Activated T-cell treated with anti-CD3 and anti-CD28 coated beads for 4 hours (primary cell): ENCODE data around the gene NFYA.
"Not testable (repeated sequence)": the region's sequence is repeated elsewhere in the genome, so short reads cannot be mapped to it uniquely, and the experiment has no call there.

Experiments
- DNase-seq: peaks from one replicate; pipeline ENCODE4 v3.0.0-alpha.2; 2020

NFYA gene

GRCh38 chr6:41073968-41074691, 1.4 kb downstream of the NFYA start:
- no peak for DNase-seq

DNA sequence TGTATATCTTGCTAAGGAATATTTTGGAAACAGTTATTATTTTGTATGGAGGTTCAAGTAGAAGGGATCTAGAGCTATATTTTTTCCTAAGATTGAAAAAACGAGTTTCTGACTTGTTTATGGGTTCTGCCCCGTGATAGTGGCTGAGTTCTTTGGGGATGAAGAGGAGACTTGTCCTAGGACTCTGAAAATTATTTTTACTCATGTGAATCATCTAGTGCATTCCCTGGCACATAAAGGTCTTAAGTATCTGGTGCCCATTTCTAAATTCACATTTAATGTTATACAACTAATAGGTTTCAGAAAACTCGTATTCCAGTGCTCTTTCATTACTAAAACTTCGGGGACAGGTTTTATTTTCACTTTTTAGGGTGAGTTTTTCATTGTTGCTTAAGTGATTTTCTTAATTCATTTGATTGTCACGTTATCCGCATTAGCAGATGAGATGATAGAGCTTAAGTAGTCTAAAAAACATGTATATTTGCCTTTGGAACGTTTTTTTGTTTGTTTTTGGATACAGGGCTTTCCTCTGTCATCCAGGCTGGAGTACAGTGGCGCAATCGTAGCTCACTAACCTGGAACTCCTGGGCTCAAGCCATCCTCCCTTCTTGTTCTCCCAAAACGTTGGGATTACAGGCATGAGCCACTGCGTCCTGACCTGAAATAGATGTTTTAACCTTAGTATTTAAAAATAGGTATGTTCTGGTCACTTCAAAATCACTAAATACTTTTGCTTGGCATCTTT, 2.1 kb downstream of the NFYA start:
- no peak for DNase-seq

DNA sequence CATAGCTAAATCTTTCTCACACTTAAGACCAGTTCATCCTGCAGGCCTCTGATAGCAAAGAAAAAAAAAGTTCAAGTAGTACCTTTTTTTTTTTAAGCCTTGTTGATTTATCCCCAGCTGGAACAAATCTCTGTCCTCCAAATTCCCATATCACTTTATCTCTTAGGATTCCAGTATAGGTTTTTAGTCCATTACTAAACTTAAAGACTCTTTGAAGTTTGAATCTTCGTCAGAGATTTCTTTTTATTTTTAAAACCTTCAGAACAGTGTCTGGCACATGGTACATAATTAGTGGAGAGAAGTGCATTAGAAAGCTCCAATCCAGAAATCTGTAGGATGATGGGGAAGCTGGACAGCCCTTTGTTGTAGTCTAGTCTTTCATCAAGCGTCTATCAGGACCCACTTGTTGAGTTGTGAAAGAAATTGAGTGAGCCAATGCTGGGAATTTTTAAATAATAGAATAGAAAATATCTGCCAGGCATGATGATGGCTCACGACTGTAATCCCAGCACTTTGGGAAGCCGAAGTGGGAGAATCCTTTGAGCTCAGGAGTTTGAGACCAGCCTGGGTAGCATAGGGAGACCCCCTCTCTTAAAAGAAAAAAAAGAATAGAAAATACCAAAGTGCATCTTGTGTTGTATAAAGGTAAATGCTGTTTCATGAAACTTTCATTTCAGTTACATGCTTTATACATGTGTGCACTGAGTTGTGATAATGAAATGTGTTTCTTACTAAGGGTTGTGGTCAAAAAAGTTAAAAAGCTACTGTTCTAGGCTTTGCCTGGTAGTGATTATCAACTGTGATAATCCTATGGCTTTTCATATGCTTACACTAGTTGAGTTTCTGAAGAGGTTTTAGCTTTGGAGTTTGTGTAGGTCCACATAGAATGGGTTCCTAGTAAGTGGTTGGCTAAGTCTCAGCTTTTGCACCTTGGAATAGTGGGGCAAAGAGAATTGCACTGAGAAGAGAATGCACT, 3.2 kb downstream of the NFYA start:
- no peak for DNase-seq

DNA sequence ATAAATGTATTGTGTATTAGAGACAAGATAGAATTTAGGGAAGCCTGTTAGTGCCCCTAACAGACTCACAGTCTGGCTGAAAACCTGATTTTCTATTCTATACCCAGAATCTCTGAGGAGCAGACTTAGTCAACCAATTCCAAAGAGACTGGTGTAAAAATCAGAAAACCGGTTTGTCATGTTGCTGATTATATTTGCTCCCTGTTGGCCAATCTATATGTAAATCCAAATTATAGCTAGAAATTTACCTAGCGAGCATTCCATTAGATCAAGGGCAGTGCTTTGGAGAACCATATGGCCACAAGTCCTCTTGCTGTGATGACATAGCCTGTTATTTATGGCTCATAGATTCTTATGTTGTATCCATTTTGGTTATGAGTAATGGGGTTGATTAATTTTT, 4.8 kb downstream of the NFYA start:
- no peak for DNase-seq

GRCh38 chr6:41078101-41078500, 5.3 kb downstream of the NFYA start:
- DNase-seq = no peak

GRCh38 chr6:41079080-41079479, 6.3 kb downstream of the NFYA start:
- DNase-seq = no peak

DNA sequence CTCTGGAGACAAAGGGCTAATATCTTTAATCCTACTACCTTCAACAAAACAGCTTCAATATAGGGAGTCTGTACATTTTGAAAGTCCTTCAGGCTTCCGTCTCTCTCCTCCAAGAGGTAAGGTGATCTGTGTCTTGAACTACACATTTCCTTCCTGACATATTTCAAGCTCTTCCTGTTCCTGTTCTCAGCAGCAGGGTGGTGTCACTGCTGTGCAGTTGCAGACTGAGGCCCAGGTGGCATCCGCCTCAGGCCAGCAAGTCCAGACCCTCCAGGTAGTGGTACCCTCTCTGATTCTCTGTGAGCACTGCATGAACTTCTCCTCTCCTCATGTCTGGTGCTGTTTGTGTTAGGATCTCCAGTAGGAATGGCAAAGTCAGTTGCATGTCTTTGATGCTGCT, 7.8 kb downstream of the NFYA start:
- DNase-seq = no peak

DNA sequence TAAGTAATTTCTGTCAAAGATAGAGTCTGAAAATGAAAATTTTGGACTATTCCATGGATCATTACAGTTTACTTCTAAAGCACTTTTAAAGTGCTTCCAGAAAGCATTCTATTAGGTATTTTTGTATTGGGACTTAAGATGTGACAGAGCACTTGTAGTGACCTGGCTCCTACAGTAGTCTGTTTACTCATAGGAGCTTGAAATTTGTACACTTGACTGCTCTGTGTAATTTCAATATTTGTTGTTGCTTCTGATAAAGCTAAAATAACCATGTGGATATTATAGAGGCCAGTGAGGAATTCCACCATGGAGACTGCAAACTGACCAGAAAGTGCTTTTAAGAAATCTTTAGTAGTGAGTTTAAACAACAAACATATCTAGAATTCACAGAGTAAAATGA, 10.3 kb downstream of the NFYA start:
- DNase-seq = no peak

GRCh38 chr6:41085182-41085581, 12.4 kb downstream of the NFYA start:
- no peak for DNase-seq

DNA sequence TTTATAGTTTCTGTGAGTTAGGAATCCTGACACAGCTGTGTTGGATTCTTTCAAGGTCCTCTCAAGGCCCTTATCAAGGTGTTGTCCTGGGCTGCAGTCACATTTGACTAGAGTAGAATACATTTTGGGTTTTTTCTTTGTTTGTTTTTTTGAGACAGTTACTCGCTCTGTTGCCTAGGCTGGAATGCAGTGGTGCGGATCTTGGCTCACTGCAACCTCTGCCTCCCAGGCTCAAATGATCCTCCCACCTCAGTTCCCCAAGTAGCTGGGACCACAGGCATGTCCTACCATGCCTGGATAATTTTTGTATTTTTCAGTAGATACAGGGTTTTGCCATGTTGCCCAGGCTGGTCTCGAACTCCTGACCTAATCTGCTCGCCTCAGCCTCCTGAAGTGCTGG, 15.7 kb downstream of the NFYA start:
- no peak for DNase-seq

DNA sequence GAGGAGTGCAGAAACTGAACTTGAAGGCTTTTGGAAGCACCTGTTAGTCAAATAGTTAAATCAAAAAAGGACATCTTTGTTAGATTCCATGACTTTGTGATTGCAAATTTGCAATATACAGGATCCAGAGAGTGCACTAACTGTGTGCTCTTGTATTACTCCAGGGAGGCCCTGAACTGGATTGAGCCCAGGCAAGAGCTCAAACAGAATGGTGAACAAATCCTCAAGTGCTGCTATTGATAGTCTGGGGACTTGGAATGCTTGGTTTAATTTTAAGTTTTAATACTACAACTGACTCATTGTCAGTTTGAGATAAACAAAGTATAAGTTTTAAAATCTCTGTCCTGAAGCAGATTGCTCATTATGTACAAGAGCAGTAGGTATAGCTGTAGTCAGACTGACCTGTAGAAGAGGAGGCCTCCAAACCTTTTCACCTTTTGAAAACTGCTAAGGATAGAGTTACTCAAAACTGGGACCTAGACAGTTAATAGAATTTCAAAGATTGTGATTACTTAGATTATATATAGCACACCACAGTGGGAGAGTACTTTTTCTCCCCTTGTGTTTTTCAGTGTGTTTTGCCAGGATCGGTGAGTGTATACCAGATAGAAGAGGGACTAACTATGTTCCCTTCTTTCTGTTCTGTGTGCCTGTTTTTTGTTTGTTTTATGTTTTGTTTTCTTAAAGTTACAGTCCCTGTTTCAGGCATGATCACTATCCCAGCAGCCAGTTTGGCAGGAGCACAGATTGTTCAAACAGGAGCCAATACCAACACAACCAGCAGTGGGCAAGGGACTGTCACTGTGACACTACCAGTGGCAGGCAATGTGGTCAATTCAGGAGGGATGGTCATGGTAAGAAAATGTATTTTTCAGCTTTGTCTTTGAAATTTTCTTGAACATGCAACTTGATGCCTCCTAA, 18.3 kb downstream of the NFYA start:
- no peak for DNase-seq

DNA sequence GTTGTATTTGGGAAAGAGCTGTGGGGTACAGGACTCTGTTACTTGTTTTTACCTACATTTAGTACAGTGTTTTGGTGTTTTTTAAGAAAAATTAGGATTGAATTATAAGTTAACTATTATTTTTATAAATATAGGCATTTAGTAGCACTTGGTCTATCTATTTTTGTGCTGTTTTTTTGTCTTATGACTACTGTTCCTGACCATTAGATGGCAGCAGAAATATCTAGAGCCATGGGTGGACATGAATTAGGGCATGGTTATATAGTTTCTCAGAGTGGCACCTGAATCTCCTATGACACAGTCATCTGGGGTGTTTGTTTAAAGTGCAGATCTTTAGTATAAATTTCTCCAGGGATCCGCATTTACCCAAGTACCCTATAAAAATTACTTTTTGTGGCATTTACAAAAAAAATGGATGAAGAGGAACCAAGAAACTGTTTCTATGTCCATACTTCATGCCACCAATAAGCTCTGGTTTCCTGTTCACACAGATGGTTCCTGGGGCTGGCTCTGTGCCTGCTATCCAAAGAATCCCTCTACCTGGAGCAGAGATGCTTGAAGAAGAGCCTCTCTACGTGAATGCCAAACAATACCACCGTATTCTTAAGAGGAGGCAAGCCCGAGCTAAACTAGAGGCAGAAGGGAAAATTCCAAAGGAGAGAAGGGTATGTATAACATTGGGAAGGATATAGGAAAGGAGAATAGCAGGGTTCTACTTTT, 19.8 kb downstream of the NFYA start:
- DNase-seq = no peak

GRCh38 chr6:41093729-41094128, 21.0 kb downstream of the NFYA start:
- DNase-seq = no peak

- no peak for DNase-seq
These were observed 24.8 kb downstream of the NFYA start for GRCh38 chr6:41097467-41098090.

GRCh38 chr6:41098366-41098765, 25.6 kb downstream of the NFYA start:
- no peak for DNase-seq

DNA sequence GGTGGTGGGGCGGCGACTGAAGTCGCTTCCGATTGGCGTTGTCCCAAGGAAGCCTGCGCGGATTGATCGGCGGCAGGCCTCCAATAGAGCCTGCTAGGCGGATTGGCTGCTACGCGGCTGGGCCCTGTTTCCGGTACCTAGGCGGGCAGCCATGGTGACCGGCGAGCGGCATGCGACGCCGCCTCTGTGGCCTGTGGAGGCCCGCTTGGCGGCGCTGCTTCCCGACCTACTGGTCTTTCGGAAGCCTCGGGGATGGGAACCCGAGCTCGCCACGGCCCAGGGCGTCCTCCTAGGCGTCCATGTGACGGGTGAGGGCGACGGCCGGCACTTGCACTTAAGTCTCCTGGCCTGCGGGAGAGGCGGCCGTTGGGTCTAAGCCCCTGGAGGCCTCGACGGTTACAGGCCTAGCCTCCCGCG, 28.1 kb downstream of the NFYA start:
- no peak for DNase-seq

DNA sequence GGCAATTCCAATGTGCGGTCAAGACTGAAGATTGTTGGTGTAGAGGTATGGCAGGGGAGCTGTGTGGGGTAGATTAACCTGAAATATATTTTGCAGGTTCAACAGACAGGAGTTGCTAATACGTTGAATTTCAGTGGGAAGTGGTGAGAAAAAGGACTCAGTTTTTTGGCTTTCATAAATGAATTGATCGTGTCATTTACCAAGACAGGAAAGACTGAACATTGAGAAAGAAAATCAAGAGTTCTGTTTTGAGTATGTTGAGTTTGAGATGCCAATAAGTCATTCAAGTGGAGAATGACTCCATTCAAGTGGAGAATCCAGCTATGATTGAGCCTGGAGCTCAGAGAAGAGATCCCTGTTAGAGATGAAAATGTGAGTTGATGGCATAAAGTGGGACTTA, 31.1 kb downstream of the NFYA start:
- DNase-seq = no peak

DNA sequence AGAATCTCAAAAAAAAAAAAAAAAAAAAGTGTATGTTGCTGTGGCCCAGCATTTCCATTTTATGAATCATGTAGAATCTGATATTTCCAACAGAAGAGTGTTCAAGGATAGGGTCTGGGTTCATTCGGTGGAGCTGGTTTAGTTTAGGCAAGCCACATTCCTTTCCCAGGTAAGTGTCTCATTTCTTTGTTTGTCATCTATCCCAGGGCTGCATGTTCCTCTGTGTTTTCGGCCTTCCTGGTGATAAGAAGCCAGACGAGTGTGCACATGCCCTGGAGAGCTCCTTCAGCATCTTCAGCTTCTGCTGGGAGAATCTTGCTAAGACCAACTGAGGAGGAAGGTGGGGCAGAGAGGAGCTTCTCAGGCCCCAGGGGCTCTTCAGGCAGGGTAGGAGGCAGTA, 38.2 kb downstream of the NFYA start:
- no peak for DNase-seq

DNA sequence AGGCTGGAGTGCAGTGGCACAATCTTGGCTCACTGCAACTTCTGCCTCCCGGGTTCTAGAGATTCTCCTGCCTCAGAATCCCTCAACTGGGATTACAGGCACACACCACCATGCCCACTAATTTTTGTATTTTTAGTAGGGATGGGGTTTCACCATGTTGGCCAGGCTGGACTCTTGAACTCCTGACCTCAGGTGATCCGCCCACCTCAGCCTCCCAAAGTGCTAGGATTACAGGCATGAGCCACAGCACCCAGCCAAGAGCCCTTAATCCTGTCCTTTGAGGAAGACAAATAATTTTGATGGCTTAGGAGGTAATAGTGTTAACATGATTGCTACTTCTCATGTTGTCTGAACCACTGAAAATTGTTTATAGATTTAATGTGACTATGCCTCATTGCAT, 42.3 kb downstream of the NFYA start:
- DNase-seq = not testable (repeated sequence)

DNA sequence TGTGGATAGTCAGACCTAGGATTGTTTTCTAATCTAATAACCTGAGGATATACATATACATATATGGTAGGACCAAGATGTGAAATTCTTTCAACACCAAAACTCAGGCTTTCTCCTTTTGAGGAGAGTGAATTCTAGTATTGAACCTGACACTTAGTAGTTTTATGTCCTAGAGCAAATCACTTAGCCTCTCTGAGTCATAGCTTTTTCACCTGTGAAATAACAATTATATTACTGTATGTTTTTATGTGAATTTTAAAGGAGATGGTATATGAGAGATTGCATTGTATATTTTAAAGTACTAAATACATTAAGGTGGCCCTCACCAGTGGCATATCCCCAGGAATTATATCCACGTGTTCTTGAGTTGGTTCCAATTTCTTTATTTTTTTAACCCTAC, 46.7 kb downstream of the NFYA start:
- no peak for DNase-seq

GRCh38 chr6:41120058-41120457, 47.3 kb downstream of the NFYA start:
- DNase-seq = no peak
